ENCODE data around the gene PTMA.
A peak's percentile ranks its signal among the peaks of the same experiment; 100 is the strongest.
"Not testable (repeated sequence)": the region's sequence is repeated elsewhere in the genome, so short reads cannot be mapped to it uniquely, and the experiment has no call there.

The PTMA gene

DNA sequence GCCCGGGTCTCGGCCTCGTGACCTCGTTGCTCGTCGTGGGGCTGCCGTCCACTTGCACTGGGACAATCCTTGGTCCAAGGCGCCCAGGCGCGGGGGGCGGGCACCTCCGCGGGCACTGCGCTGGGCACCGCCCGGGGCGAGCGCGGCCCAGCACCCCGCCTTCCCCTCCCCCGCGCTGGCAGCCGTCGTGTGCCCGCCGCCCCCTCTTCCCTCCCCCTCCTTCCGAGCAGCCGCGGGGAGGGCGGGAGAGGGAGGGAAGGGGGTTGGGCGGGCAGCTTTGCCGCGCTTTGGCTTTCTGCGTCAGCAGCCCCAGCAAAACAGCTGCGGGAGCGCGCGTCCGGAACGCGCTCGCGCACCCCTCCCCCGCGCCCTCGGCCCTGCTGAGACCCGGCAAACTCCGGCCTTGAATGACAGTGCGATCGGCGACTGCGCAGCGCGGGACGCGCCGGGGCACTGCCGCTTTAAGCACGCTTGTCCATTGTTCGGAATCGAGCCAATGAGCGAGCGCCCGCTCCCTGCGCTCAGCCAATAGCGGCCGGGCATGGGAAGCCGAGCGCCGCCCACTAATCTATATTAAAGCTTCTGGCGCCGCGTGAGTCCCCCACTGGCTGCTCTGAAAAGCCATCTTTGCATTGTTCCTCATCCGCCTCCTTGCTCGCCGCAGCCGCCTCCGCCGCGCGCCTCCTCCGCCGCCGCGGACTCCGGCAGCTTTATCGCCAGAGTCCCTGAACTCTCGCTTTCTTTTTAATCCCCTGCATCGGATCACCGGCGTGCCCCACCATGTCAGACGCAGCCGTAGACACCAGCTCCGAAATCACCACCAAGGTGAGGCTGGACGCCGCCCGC is at the start of gene PTMA:
TSS of gene PTMA (plus strand) at position 599 of the 846 bp plus-strand sequence. CDS start at position 781, 182 bp downstream.
- DNase-seq: peak; percentile 98

GRCh38 chr2:231660073-231660472 is 48.3 kb upstream of the PTMA start:
- not testable (repeated sequence) for DNase-seq

GRCh38 chr2:231660860-231661259 is 47.5 kb upstream of the PTMA start:
- DNase-seq: no peak

GRCh38 chr2:231661422-231662027 is 46.8 kb upstream of the PTMA start:
- DNase-seq: no peak

GRCh38 chr2:231662028-231662810 is 46.1 kb upstream of the PTMA start:
- peak; percentile 90 for DNase-seq

- no peak for DNase-seq
Observed at GRCh38 chr2:231662811-231663457, 45.4 kb upstream of the PTMA start.

DNA sequence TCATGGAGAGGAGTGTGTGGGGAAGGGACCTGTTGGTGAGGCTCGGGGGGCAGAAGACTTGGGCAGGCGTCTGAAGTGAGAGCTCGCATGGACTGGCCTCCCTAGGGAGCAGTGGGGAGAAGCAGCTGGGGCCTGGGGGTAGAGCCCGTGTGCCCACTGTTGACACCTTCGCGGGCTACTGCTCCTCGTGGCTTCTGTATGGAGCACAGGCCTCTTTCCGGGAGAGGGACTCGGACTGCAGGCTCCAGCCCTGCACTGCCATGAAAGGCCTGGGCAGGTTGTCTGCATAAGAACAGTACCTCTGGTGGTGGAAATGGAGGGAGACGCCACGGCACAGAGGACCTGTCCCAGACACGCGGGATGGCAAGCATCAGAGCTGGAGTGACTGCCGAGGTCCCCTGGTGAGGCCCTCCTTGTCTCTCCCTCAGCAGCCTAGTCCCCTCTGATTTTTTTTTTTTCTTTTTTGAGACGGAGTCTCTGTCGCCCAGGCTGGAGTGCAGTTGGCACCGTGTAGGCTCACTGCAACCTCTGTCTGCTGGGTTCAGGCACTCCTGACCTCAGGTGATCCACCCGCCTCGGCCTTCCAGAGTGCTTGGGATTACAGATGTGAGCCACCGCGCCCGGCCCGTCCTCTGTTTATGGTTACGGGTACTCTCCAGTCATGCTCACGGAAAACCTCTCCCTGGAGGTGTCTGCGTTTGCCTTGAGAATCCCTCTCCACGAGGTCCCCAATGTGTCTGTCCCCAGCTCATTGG is 44.7 kb upstream of the PTMA start:
- DNase-seq: no peak

GRCh38 chr2:231664727-231665126 is 43.6 kb upstream of the PTMA start:
- DNase-seq: no peak

DNA sequence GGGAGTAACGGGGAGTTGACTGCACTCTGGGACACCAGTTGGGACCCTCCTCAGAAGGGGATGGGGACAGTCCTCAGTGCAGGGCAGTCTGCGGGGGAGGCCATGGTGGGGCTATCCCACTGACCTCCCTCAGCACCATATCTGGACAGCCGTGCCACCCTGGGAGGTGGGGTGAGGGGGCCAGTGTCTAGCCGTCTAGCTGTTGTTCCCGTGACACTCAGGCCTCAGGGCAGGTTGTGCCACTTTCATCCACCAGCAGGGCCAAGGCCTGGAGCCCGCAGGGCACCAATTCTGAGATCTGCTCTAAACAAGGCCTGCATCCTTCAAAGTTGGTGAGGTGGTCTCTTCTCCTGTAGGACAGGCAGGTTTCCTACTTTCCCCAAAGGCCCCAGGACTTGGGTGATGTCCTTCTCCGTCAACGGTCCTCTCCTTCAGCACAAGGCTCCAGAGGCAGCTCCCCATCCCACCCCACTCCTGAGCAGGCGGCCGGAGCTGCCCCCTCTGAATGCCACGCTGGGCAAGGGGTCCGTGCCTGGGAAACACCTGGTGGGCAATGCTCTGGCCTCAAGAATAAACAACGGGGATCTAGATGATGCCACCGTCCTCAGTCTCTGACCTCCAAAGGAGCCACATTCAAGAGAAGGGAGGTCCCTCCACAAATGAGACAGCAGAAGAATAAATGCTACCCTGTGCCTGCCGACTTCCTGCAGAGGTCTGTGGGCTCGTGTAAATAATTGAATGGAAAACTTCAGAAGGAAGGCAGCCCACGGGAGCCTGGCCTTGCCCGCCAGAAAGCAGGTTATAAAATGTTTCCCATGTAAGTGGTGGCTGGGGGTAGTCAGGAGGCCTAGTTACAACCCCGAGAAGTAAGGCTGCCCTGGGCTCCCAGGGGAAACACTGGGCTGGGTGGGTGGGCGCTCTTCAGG is 42.8 kb upstream of the PTMA start:
- DNase-seq: no peak

DNA sequence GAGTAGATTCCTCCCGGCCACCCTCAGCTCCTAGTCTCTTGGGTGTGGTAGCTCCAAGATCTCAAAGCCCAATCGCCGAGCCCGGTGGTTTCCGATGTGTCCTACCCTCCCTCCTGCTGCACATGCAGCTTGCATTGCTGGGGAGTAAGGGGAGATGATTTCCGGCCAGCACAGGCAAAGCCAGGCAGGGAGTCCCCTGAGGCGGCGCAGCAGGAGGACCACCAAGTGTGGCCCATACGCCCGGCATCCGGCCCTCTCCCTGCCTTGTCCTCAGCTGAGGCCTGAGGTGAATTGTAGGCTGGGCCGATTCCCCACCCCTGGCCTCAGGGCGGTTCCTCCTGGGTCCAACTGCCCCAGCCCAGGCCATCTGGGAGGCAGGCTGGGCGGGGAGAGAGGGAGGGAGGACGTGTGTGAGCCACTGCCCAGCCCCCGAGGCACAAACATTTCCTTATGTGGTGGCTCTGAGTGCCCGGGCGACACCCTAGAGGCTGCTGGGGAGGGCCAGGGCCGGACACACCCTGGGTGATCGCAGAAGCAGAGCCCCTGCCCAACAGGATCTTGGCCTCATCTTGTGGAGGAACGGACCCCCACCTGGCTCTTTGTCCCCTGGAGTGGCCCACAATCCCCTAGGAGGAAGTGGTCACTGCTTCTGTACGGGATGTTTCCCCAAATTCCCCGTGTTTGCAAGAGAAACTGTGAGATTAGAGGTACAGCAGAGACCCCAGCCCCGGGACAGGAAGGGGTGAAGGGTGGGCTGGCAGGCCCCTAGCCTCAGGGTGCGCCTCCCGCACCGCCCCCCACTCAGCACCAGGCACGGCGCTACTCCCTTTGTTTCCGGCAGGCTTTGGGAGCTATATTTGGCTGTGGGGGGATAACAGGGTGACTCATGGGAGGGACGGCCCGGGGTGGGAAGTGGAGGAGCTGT is 41.9 kb upstream of the PTMA start:
- DNase-seq: peak; percentile 93

GRCh38 chr2:231667096-231667427 is 41.3 kb upstream of the PTMA start:
- DNase-seq: no peak

GRCh38 chr2:231667496-231667895 is 40.8 kb upstream of the PTMA start:
- DNase-seq: no peak

DNA sequence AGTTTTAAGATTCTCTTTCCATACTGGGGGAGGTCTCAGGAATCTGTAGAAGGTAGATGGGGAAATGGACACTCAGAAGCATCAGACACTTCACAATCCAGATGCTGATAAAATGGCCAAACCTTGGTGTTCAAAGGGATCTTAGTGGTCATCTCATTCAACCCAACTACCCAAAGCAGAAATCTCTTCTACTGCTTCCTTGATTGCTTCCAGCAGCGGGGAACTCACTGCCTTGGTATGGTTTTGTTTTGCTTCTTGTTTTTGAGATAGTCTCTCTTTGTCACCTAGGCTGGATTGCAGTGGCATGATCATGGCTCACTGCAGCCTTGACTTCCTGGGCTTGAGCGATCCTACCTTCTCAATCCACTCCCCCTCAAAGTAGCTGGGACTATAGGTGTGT is 39.3 kb upstream of the PTMA start:
- DNase-seq: no peak

GRCh38 chr2:231671270-231672050 is 36.9 kb upstream of the PTMA start:
- no peak for DNase-seq

- peak; percentile 85 for DNase-seq
Observed at GRCh38 chr2:231672617-231673347, 35.5 kb upstream of the PTMA start.

DNA sequence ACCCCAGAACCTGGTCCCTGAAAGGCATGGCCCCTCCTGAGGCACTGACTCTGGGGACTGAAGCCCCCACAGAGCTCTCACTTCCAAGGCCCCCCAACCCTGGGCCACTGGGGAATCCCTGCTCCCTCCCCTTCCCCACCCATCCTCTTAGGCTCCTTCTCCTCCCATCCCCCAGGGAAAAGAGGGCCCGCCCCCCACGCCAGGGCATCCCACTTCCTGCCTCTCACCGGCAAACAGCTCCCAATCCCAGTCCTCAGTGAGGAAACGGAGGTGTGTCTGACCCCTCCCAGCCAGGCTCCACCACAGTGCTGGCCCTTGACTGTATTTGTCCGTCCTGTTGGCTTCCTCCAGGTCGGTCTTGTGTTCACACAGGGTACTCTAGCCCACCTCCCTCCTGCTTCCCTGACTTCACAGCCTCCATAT is 35.0 kb upstream of the PTMA start:
- DNase-seq: peak; percentile 96

- peak; percentile 29 for DNase-seq
Observed at GRCh38 chr2:231674587-231675338, 33.6 kb upstream of the PTMA start.

DNA sequence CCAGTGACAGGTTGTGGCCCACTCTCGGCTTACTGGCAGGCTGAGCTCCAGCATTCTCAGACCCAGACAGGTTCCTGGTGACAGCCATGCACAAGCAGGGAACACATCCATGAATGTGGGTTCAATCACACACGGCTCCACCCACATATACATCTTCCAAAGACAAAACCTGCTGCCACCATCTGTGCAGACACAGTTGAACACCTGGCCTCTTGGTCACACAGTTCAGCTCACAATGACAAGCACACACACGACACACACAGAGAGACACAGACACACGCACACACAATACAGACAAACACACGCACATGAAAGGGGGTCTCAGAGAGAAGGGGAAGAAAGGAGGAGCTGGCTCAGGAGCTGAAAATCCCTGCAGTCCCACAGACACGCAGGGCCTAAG is 32.1 kb upstream of the PTMA start:
- no peak for DNase-seq

Measured in NCI-H226 (cell line).